ENCODE measurements around the gene CEP131. TPM values are rescaled to one million over a fixed set of nuclear protein-coding genes. Genes with fewer than 3 reads are reported as not detected.

The CEP131 gene
- total and polyA plus RNA-seq, 2 of the 8 experiments (the other 6 are each of a cell fraction or from before 2014, with no cell fraction given) = 5.9 to 23.2 TPM

- no peak for TF ChIP-seq SP1 (IDR thresholded peaks at IDR 0.05; ENCODE audit: low read depth, low read length)
- no peak for TF ChIP-seq BRCA1 (IDR thresholded peaks at IDR 0.05; ENCODE audit: low read depth, low read length)
- TF ChIP-seq TAF7 (optimal IDR thresholded peaks at IDR 0.05; ENCODE audit: borderline replicate concordance, low read depth, low read length) = no peak
- no peak for TF ChIP-seq EGR1 (IDR thresholded peaks at IDR 0.05; ENCODE audit: borderline replicate concordance, low read depth, low read length)
- TF ChIP-seq POLR2A (IDR thresholded peaks at IDR 0.05; ENCODE audit: control extremely low read depth in 1 of 2, low read depth in 2 of 2, low read length in 2 of 2) = no peak
- TF ChIP-seq, protein P1, sequence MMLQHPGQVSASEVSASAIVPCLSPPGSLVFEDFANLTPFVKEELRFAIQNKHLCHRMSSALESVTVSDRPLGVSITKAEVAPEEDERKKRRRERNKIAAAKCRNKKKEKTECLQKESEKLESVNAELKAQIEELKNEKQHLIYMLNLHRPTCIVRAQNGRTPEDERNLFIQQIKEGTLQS (IDR thresholded peaks at IDR 0.05; ENCODE audit: insufficient read depth, low read depth, low read length) = no peak
- TF ChIP-seq, protein P2, sequence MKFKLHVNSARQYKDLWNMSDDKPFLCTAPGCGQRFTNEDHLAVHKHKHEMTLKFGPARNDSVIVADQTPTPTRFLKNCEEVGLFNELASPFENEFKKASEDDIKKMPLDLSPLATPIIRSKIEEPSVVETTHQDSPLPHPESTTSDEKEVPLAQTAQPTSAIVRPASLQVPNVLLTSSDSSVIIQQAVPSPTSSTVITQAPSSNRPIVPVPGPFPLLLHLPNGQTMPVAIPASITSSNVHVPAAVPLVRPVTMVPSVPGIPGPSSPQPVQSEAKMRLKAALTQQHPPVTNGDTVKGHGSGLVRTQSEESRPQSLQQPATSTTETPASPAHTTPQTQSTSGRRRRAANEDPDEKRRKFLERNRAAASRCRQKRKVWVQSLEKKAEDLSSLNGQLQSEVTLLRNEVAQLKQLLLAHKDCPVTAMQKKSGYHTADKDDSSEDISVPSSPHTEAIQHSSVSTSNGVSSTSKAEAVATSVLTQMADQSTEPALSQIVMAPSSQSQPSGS (IDR thresholded peaks at IDR 0.05; ENCODE audit: low read length) = no peak
- no peak for TF ChIP-seq NANOG (IDR thresholded peaks at IDR 0.05; ENCODE audit: insufficient read depth, low read depth, low read length, poor library complexity, severe bottlenecking)
- no peak for TF ChIP-seq TAF1 (IDR thresholded peaks at IDR 0.05; ENCODE audit: low read depth, low read length)
These were observed 30.2 kb downstream of the CEP131 start (continued) for GRCh38 chr17:81192386-81193050.

All from H1 (cell line).